ENCODE data around the gene C12orf57. TPM values are rescaled to one million over a fixed set of nuclear protein-coding genes. Genes with fewer than 3 reads are reported as not detected.

C12orf57 gene
- total and polyA plus RNA-seq, 8 donors, result 86.8 to 314 (median 105) TPM

GRCh38 chr12:6914947-6915788 is 28.7 kb upstream of the C12orf57 start:
- Histone ChIP-seq H3K27me3 (no peaks in the 10 kb centered on the region), H3K27ac (no peak overlapping the region), H3K4me1 (peaks cover 0 to 4% (median 0%) of the 10 kb centered on the region in 3 donors), H3K4me3 (peak overlapping the region; percentile 14 to 60 (median 37)), H3K9me3 (no peaks in the 10 kb centered on the region), H3K36me3 (no peaks in the 10 kb centered on the region)
- FAIRE-seq, result no peak
- ATAC-seq, result peak in 1 of 4 donors; percentile 4
- DNase-seq, result peak in 2 of 6 donors; percentile 23 to 48
- intact Hi-C loops (cut with DNase I), result no loop called here
- no peak for TF ChIP-seq CTCF (IDR thresholded peaks at IDR 0.05)
- WGBS, 2 donors, result 26 to 37% methylated on average over 25 to 29 of the region's 29 CpGs

- FAIRE-seq (no peak), ATAC-seq (no peak), DNase-seq (peak in 2 of 6 donors; percentile 23 to 39)
- Histone ChIP-seq H3K27ac (no peak overlapping the region), H3K36me3 (no peaks in the 10 kb centered on the region), H3K9me3 (no peaks in the 10 kb centered on the region), H3K27me3 (no peaks in the 10 kb centered on the region), H3K4me3 (no peak overlapping the region), H3K4me1 (peaks cover 0 to 4% (median 0%) of the 10 kb centered on the region in 3 donors)
- intact Hi-C loops (cut with DNase I), result no loop called here
- no peak for TF ChIP-seq CTCF (IDR thresholded peaks at IDR 0.05)
- WGBS, 2 donors, result 68 to 77% methylated on average over 14 of the region's 14 CpGs
Observed at GRCh38 chr12:6915789-6916285, 28.0 kb upstream of the C12orf57 start.

- WGBS, 2 donors, result 84 to 85% methylated on average over 11 of the region's 11 CpGs
- no peak for TF ChIP-seq CTCF (IDR thresholded peaks at IDR 0.05)
- intact Hi-C loops (cut with DNase I), result no loop called here
- Histone ChIP-seq H3K4me1 (peaks cover 0 to 4% (median 0%) of the 10 kb centered on the region in 3 donors), H3K27me3 (no peaks in the 10 kb centered on the region), H3K36me3 (no peaks in the 10 kb centered on the region), H3K4me3 (no peak overlapping the region), H3K9me3 (no peaks in the 10 kb centered on the region), H3K27ac (no peak overlapping the region)
- DNase-seq, result peak in 2 of 6 donors; percentile 37 to 41
- FAIRE-seq, result no peak
- no peak for ATAC-seq
Observed at GRCh38 chr12:6916426-6917200, 27.2 kb upstream of the C12orf57 start.

- H3K9me3 ChIP-seq, result no peaks in the 10 kb centered on the region
- H3K27me3 ChIP-seq, result no peaks in the 10 kb centered on the region
- no peak for TF ChIP-seq CTCF (IDR thresholded peaks at IDR 0.05)
- H3K4me3 ChIP-seq, result no peak overlapping the region
- FAIRE-seq (no peak), DNase-seq (peak in 2 of 6 donors; percentile 9 to 39), ATAC-seq (no peak)
- H3K36me3 ChIP-seq, result no peaks in the 10 kb centered on the region
- 68 to 79% methylated on average over 14 of the region's 14 CpGs for WGBS, 2 donors
- H3K27ac ChIP-seq, result no peak overlapping the region
- intact Hi-C loops (cut with DNase I), result no loop called here
- H3K4me1 ChIP-seq, result peaks cover 0 to 4% (median 0%) of the 10 kb centered on the region in 3 donors
Observed at GRCh38 chr12:6917491-6918231, 26.2 kb upstream of the C12orf57 start.
